Ureter (tissue), 1 donor: Measurements from ENCODE around the gene TRIOBP. TPM values are rescaled to one million over a fixed set of nuclear protein-coding genes. Genes with fewer than 3 reads are reported as not detected.

ENCODE experiments used
- DNase-seq: peaks from one replicate; pipeline ENCODE4 v3.0.0-alpha.2; 2020; ENCODE audit warnings: low spot score
- total RNA-seq: library from RNA; stranded (reverse); gene quantifications from one replicate; pipeline ENCODE4 v1.2.4, GENCODE V29; 2023
- donor health status: DM: yes; HTN: yes; CAD: no.

The TRIOBP gene
- total RNA-seq, 1 donor from 2014 or later = 108 TPM

- no peak for DNase-seq
Measured at GRCh38 chr22:37726241-37726887, 29.5 kb downstream of the TRIOBP start.

- DNase-seq = no peak
Measured at GRCh38 chr22:37728620-37729019, 31.8 kb downstream of the TRIOBP start.

- no peak for DNase-seq
Measured at GRCh38 chr22:37731804-37732471, 35.1 kb downstream of the TRIOBP start.

GRCh38 chr22:37732699-37733607 is 36.1 kb downstream of the TRIOBP start:
- DNase-seq = no peak

GRCh38 chr22:37733625-37734401 is 37.0 kb downstream of the TRIOBP start:
- DNase-seq = no peak

GRCh38 chr22:37734402-37734700 is 37.5 kb downstream of the TRIOBP start:
- no peak for DNase-seq

- DNase-seq = no peak
Measured at GRCh38 chr22:37734964-37735451, 38.2 kb downstream of the TRIOBP start.

GRCh38 chr22:37739035-37739434 is 42.2 kb downstream of the TRIOBP start:
- no peak for DNase-seq

- no peak for DNase-seq
Measured at GRCh38 chr22:37739611-37740049, 42.8 kb downstream of the TRIOBP start.

GRCh38 chr22:37740455-37741311 is 43.8 kb downstream of the TRIOBP start:
- no peak for DNase-seq

GRCh38 chr22:37741312-37741795 is 44.5 kb downstream of the TRIOBP start:
- DNase-seq = peak; percentile 85

GRCh38 chr22:37742376-37743171 is 45.7 kb downstream of the TRIOBP start:
- DNase-seq = no peak

- DNase-seq = no peak
Measured at GRCh38 chr22:37744589-37744988, 47.7 kb downstream of the TRIOBP start.

- DNase-seq = peak; percentile 91
Measured at GRCh38 chr22:37745548-37746365, 48.9 kb downstream of the TRIOBP start.

GRCh38 chr22:37746366-37747079 is 49.7 kb downstream of the TRIOBP start:
- no peak for DNase-seq

GRCh38 chr22:37747080-37747714 is 50.3 kb downstream of the TRIOBP start:
- DNase-seq = no peak

- DNase-seq = no peak
Measured at GRCh38 chr22:37747715-37748100, 50.9 kb downstream of the TRIOBP start.

GRCh38 chr22:37748659-37749058 is 51.8 kb downstream of the TRIOBP start:
- no peak for DNase-seq
